ENCODE results near the gene VGLL4. TPM values are rescaled to one million over a fixed set of nuclear protein-coding genes. Genes with fewer than 3 reads are reported as not detected.
A peak's percentile ranks its signal among the peaks of the same experiment; 100 is the strongest.

The VGLL4 gene
- total RNA-seq, 1 donor from 2014 or later: 99.4 TPM

GRCh38 chr3:11553436-11554235, 90.1 kb downstream of the VGLL4 start:
- Histone ChIP-seq H3K9me3 (no peaks in the 10 kb centered on the region), H3K4me3 (no peak overlapping the region), H3K27ac (peak overlapping the region; percentile 80), H3K36me3 (peaks cover 0 to 7% of the 10 kb centered on the region in 2 donors), H3K27me3 (no peaks in the 10 kb centered on the region), H3K4me1 (peaks cover 68% of the 10 kb centered on the region)
- no peak for TF ChIP-seq POLR2A (IDR thresholded peaks at IDR 0.05)
- peak in 1 of 2 donors; percentile 37 for TF ChIP-seq POLR2AphosphoS5 (IDR thresholded peaks at IDR 0.05; ENCODE audit: insufficient read depth in 1 of 2, low read depth in 1 of 2)
- intact Hi-C loops (cut with DNase I): loop anchor here (10.0 kb wide), 1 partner anchor 91 kb away; the partner anchor contains the start of gene VGLL4
- DNase-seq (ENCODE audit: extremely low spot score in 2 of 2): no peak

GRCh38 chr3:11552289-11553264, 91.1 kb downstream of the VGLL4 start:
- Histone ChIP-seq H3K4me3 (no peak overlapping the region), H3K27ac (peak overlapping the region; percentile 80), H3K9me3 (no peaks in the 10 kb centered on the region), H3K36me3 (peaks cover 0 to 2% of the 10 kb centered on the region in 2 donors), H3K4me1 (peaks cover 61% of the 10 kb centered on the region), H3K27me3 (no peaks in the 10 kb centered on the region)
- TF ChIP-seq POLR2AphosphoS5 (IDR thresholded peaks at IDR 0.05; ENCODE audit: insufficient read depth in 1 of 2, low read depth in 1 of 2) (no peak), POLR2A (IDR thresholded peaks at IDR 0.05) (no peak), CTCF (IDR thresholded peaks at IDR 0.05) (no peak)
- intact Hi-C loops (cut with DNase I): loop anchor here (10.0 kb wide), 1 partner anchor 92 kb away; the partner anchor contains the start of gene VGLL4
- DNase-seq (ENCODE audit: extremely low spot score in 2 of 2): no peak

- H3K27ac ChIP-seq: peak overlapping the region; percentile 80
- DNase-seq (ENCODE audit: extremely low spot score in 2 of 2): no peak
- TF ChIP-seq POLR2A (IDR thresholded peaks at IDR 0.05) (no peak), CTCF (IDR thresholded peaks at IDR 0.05) (no peak), POLR2AphosphoS5 (IDR thresholded peaks at IDR 0.05; ENCODE audit: insufficient read depth in 1 of 2, low read depth in 1 of 2) (no peak)
- peaks cover 45% of the 10 kb centered on the region for H3K4me1 ChIP-seq
- no peaks in the 10 kb centered on the region for H3K9me3 ChIP-seq
- no peak overlapping the region for H3K4me3 ChIP-seq
- H3K27me3 ChIP-seq: no peaks in the 10 kb centered on the region
- peaks cover 0 to 2% of the 10 kb centered on the region in 2 donors for H3K36me3 ChIP-seq
- intact Hi-C loops (cut with DNase I): loop anchor here (10.0 kb wide), 1 partner anchor 94 kb away; the partner anchor contains the start of gene VGLL4
These were observed 92.7 kb downstream of the VGLL4 start for GRCh38 chr3:11551036-11551435.

- H3K4me3 ChIP-seq: no peak overlapping the region
- H3K9me3 ChIP-seq: no peaks in the 10 kb centered on the region
- peak overlapping the region; percentile 80 for H3K27ac ChIP-seq
- intact Hi-C loops (cut with DNase I): loop anchor here (10.0 kb wide), 1 partner anchor 95 kb away; the partner anchor contains the start of gene VGLL4
- peaks cover 44% of the 10 kb centered on the region for H3K4me1 ChIP-seq
- no peak for DNase-seq (ENCODE audit: extremely low spot score in 2 of 2)
- peaks cover 0 to 2% of the 10 kb centered on the region in 2 donors for H3K36me3 ChIP-seq
- H3K27me3 ChIP-seq: no peaks in the 10 kb centered on the region
- TF ChIP-seq POLR2AphosphoS5 (IDR thresholded peaks at IDR 0.05; ENCODE audit: insufficient read depth in 1 of 2, low read depth in 1 of 2) (no peak), CTCF (IDR thresholded peaks at IDR 0.05) (no peak)
These were observed 94.1 kb downstream of the VGLL4 start for GRCh38 chr3:11549580-11550140.

- Histone ChIP-seq H3K36me3 (no peaks in the 10 kb centered on the region), H3K4me3 (no peak overlapping the region), H3K27me3 (no peaks in the 10 kb centered on the region), H3K27ac (peak overlapping the region; percentile 80), H3K9me3 (no peaks in the 10 kb centered on the region), H3K4me1 (peaks cover 44% of the 10 kb centered on the region)
- no peak for DNase-seq (ENCODE audit: extremely low spot score in 2 of 2)
- TF ChIP-seq POLR2AphosphoS5 (IDR thresholded peaks at IDR 0.05; ENCODE audit: insufficient read depth in 1 of 2, low read depth in 1 of 2) (no peak), POLR2A (IDR thresholded peaks at IDR 0.05) (no peak), CTCF (IDR thresholded peaks at IDR 0.05) (no peak)
- intact Hi-C loops (cut with DNase I): no loop called here
These were observed 95.0 kb downstream of the VGLL4 start for GRCh38 chr3:11548721-11549131.
